Transverse colon (tissue), 4 donors: ENCODE measurements around the gene KREMEN1. TPM values are rescaled to one million over a fixed set of nuclear protein-coding genes. Genes with fewer than 3 reads are reported as not detected.

ENCODE experiments used
- DNase-seq: peaks from one replicate; pipeline ENCODE4 v3.0.0-alpha.2; 2019
- H3K27ac ChIP-seq, 4 donors: fragments of 200-600 bp; sonication (generic); 2 replicates each; pipeline ENCODE4 v1.5.1; 2016 to 2018; ENCODE audit warnings: inconsistent platforms in 4 of 4
- H3K27me3 ChIP-seq: fragments of 200-600 bp; sonication (generic); 2 replicates; pipeline ENCODE4 v1.5.1; 2017; ENCODE audit warnings: inconsistent platforms
- H3K36me3 ChIP-seq, 4 donors: fragments of 200-600 bp; sonication (generic); 2 replicates each; pipeline ENCODE4 v1.5.1; 2017 to 2019; ENCODE audit warnings: inconsistent platforms in 4 of 4
- H3K4me1 ChIP-seq, 4 donors: fragments of 200-600 bp; sonication (generic); 2 replicates each; pipeline ENCODE4 v1.5.1; 2017 to 2020; ENCODE audit warnings: inconsistent platforms in 4 of 4
- H3K4me3 ChIP-seq, 4 donors: fragments of 200-600 bp; sonication (generic); 1 replicate in 1 of 4; 2 replicates in 3 of 4; pipeline versions ENCODE4 v1.5.1 to v1.6.1; 2017 to 2019; ENCODE audit warnings: inconsistent platforms in 4 of 4
- H3K9me3 ChIP-seq, 2 donors: fragments of 200-600 bp; sonication (generic); 2 replicates each; pipeline ENCODE4 v1.5.1; 2017 to 2019; ENCODE audit warnings: inconsistent platforms in 2 of 2
- EP300 ChIP-seq: sonication (generic); formaldehyde crosslinking; IDR thresholded peaks from one replicate; pipeline ENCODE4 v1.6.1; 2017; ENCODE audit warnings: antibody characterized with exemption, low read depth
- POLR2A ChIP-seq: fragments of 450-650 bp; IDR thresholded peaks from one replicate; pipeline ENCODE4 v1.6.1; 2016; ENCODE audit warnings: antibody characterized with exemption, mild to moderate bottlenecking, moderate library complexity
- POLR2AphosphoS5 ChIP-seq, 3 donors: sonication (generic); formaldehyde crosslinking; IDR thresholded peaks; one replicate each; pipeline ENCODE4 v1.6.1; 2016; ENCODE audit warnings: antibody characterized with exemption in 3 of 3
- WGBS, 2 donors: methylation state at CpG; one replicate each; pipeline ENCODE4 v1.1.5; 2018; ENCODE audit warnings: low coverage in 1 of 2; 5-methylcytosine and 5-hydroxymethylcytosine counted together
- in situ Hi-C, 4 donors: fragments of 200-750 bp; cut with MboI; loops; one replicate each; pipeline versions ENCODE4 v1.15.0 to v1.15.1; 2017; ENCODE audit warnings: low sequenced_read_pairs in 3 of 4, low pct_ligation_motif_present in 1 of 4, low pct_unique_long_range_greater_than_20kb in 1 of 4
- intact Hi-C: fragments of 100-400 bp; cut with DNase I; formaldehyde crosslinking; loops from one replicate; pipeline ENCODE4 v1.15.1; 2023; ENCODE audit warnings: low total_unique reads
- total RNA-seq, 4 donors: library from RNA; depleted of rRNA; stranded (reverse); fragments of >200 nt; gene quantifications; one replicate each; pipeline ENCODE4 v1.1.0, GENCODE V29; 2016
- TF ChIP-seq, protein P1 (sequence below), 5 experiments: fragments of 200-600 bp in 3 of 5; fragments of 450-650 bp in 2 of 5; sonication (generic) in 3 of 5; IDR thresholded peaks; 1 replicate in 2 of 5; 2 replicates in 3 of 5; pipeline ENCODE4 v1.5.1; 2016 to 2017; ENCODE audit warnings: antibody characterized with exemption in 5 of 5, inconsistent platforms in 3 of 5, mild to moderate bottlenecking in 2 of 5, moderate library complexity in 1 of 5

KREMEN1 gene
- total RNA-seq, 4 donors from 2014 or later: 5.2 to 39.2 (median 20.1) TPM

DNA sequence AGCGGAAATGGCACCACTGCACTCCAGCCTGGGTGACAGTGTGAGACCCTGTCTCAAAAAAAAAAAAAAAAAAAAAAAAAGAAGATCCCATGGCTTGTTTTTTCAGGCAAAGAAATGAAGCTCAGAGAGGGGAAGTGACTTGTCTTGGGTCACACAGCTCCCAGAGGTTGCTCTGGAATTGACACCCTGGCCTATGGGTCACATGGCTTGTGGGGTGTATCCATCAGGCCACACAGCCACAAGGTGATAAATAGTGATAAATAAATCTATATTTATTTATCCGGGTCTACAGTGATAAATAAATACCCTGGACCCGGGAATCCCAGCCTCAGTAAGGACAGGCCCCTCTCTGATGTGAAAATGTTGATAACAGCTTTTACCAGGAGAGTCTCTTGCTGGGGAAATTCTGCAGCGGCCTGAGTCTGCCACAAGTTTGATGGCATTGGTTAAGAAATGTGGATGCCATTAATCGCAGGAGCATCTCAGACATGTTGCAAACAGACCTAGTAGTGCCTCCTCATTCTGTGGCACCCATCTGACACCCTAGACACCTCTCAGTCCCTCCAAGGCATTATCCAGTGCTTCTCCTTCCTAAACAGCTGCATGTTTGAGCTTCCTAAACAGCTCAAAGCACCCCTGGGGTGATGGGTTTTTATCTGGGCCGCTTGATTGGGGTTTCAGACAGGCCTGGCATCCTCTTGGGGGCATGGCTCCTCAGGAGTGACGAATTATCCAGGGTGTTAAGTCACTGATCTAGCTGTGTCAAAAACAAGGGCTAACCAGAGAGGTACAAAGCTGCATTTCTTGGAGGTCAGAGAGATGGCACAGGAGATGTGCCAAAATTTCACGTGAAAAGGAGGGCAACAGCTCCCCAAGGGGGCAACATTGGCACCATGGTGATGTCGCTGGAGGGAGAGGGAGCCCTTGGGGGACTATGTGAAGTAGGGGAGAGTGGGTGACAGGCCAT is 130.9 kb downstream of the KREMEN1 start:
- no peak for TF ChIP-seq POLR2A
- no peak for TF ChIP-seq POLR2AphosphoS5 (IDR thresholded peaks at IDR 0.05)
- no peak for TF ChIP-seq EP300
- TF ChIP-seq, protein P1, sequence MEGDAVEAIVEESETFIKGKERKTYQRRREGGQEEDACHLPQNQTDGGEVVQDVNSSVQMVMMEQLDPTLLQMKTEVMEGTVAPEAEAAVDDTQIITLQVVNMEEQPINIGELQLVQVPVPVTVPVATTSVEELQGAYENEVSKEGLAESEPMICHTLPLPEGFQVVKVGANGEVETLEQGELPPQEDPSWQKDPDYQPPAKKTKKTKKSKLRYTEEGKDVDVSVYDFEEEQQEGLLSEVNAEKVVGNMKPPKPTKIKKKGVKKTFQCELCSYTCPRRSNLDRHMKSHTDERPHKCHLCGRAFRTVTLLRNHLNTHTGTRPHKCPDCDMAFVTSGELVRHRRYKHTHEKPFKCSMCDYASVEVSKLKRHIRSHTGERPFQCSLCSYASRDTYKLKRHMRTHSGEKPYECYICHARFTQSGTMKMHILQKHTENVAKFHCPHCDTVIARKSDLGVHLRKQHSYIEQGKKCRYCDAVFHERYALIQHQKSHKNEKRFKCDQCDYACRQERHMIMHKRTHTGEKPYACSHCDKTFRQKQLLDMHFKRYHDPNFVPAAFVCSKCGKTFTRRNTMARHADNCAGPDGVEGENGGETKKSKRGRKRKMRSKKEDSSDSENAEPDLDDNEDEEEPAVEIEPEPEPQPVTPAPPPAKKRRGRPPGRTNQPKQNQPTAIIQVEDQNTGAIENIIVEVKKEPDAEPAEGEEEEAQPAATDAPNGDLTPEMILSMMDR (IDR thresholded peaks at IDR 0.05): no peak
- H3K4me3 ChIP-seq: no peak overlapping the region
- no peaks in the 10 kb centered on the region for H3K9me3 ChIP-seq
- WGBS, 2 donors: 76 to 90% methylated on average over 2 to 9 of the region's 9 CpGs
- H3K4me1 ChIP-seq: peaks cover 0 to 25% (median 13%) of the 10 kb centered on the region in 4 donors
- intact Hi-C loops: no loop called here
- H3K36me3 ChIP-seq: no peaks in the 10 kb centered on the region
- H3K27me3 ChIP-seq: peaks cover 26% of the 10 kb centered on the region
- in situ Hi-C loops: no loop called here
- DNase-seq: no peak
- H3K27ac ChIP-seq: peak overlapping the region in 2 of 4 donors; percentile 17 to 56

DNA sequence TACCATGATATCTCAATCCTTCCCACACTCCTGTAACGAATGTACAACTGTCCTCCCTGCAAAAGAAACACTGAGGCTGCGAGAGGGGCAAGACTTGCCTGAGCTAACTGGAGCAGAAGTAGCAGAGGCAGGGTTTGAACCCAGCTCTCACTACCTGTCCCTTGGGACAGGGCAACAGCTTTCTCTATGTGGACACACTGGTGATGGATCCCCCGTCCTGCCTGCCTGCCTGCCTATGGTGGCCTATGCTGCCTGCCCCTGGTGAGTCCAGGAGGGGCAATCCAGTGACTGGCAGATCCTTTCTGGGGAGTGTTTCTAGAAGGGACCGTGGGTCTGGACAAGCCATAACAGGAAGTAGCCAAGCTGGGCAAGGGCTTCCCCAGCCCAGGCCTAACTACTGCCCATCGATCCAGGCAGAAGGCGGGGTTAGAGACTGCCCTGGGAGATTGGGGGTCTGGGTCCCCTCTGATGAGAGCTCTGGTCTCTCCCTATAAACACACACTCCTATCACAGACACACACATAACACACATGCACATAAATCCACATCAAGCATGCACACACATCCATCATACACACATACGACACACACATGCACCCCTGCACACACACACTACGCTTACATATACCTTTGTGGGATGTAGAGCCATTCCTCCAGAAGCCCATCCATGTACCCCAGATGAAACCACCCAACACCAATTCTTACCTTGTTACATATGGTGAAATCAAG is 131.8 kb downstream of the KREMEN1 start:
- intact Hi-C loops: no loop called here
- WGBS, 2 donors: 78% methylated on average over 8 of the region's 8 CpGs; no CpG with 5 or more reads in 1 of the 2 donors
- in situ Hi-C loops: no loop called here

DNA sequence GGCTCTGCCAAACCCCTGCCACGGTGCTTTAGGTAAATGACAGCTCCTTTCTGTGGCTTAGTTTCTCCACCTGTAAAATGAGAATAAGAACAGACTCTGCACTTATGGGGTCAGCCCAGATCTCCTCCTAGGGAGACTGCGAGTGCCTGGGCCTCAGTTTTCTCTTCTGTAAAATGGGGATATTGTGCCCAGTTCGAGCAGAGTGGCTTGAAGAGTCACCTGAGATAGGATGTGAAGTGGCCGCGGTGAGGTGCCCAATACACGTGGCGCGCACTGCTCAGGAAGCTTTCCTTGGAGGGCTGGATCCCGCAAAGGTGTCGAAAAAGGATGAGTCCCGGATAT is 132.4 kb downstream of the KREMEN1 start:
- H3K9me3 ChIP-seq: no peaks in the 10 kb centered on the region
- peaks cover 26% of the 10 kb centered on the region for H3K27me3 ChIP-seq
- intact Hi-C loops (no loop called here), in situ Hi-C loops (no loop called here)
- DNase-seq: no peak
- H3K4me1 ChIP-seq: peaks cover 0 to 25% (median 13%) of the 10 kb centered on the region in 4 donors
- H3K27ac ChIP-seq: peak overlapping the region in 1 of 4 donors; percentile 29
- peak overlapping the region in 3 of 4 donors; percentile 29 to 55 (median 46) for H3K4me3 ChIP-seq
- 65% methylated on average over 11 of the region's 11 CpGs; no CpG with 5 or more reads in 1 of the 2 donors for WGBS, 2 donors
- TF ChIP-seq, protein P1 (IDR thresholded peaks at IDR 0.05): no peak
- TF ChIP-seq POLR2A: no peak
- H3K36me3 ChIP-seq: no peaks in the 10 kb centered on the region

More for the DNA sequence above, 131.8 kb downstream of the KREMEN1 start:
- Histone ChIP-seq H3K9me3 (no peaks in the 10 kb centered on the region), H3K27me3 (peaks cover 26% of the 10 kb centered on the region), H3K36me3 (no peaks in the 10 kb centered on the region), H3K4me3 (no peak overlapping the region), H3K27ac (peak overlapping the region in 1 of 4 donors; percentile 27), H3K4me1 (peaks cover 0 to 25% (median 13%) of the 10 kb centered on the region in 4 donors)
- TF ChIP-seq, protein P1 (IDR thresholded peaks at IDR 0.05): no peak
- no peak for TF ChIP-seq POLR2AphosphoS5 (IDR thresholded peaks at IDR 0.05)
- no peak for TF ChIP-seq EP300
- no peak for TF ChIP-seq POLR2A
- DNase-seq: no peak
